Progenitor cell of endocrine pancreas (in vitro differentiated cells): ENCODE data around the gene LGR6. TPM values are rescaled to one million over a fixed set of nuclear protein-coding genes. Genes with fewer than 3 reads are reported as not detected.

ENCODE experiments used
- DNase-seq: peaks from one replicate; pipeline ENCODE4 v3.0.0; 2021; ENCODE audit warnings: low spot score; ENCODE audit not compliant: unreplicated experiment
- H3K27ac Mint-ChIP-seq: 2 replicates; pipeline ENCODE4 v1.8.0; 2021; ENCODE audit warnings: mild to moderate bottlenecking, moderate library complexity, mixed read lengths
- H3K27me3 Mint-ChIP-seq: 2 replicates; pipeline ENCODE4 v1.8.0; 2021; ENCODE audit warnings: mixed read lengths
- H3K36me3 Mint-ChIP-seq: 2 replicates; pipeline ENCODE4 v1.8.0; 2022; ENCODE audit warnings: mixed read lengths; ENCODE audit not compliant: insufficient read depth
- H3K4me1 Mint-ChIP-seq: 2 replicates; pipeline ENCODE4 v1.8.0; 2021; ENCODE audit warnings: low read depth, mixed read lengths
- H3K4me3 Mint-ChIP-seq: 2 replicates; pipeline ENCODE4 v1.8.0; 2021; ENCODE audit warnings: low read depth, mild to moderate bottlenecking, moderate library complexity, mixed read lengths
- H3K9me3 Mint-ChIP-seq: 2 replicates; pipeline ENCODE4 v1.8.0; 2021; ENCODE audit warnings: low read depth, mixed read lengths
- CTCF ChIP-seq: fragments of 200-600 bp; sonication (generic); IDR thresholded peaks from one replicate; pipeline ENCODE4 v1.5.0; 2021; ENCODE audit warnings: antibody characterized with exemption, mild to moderate bottlenecking; ENCODE audit not compliant: unreplicated experiment
- total RNA-seq: library from RNA; stranded (reverse); gene quantifications from 2 replicates; pipeline ENCODE4 v1.2.1, GENCODE V29; 2021

The LGR6 gene
- total RNA-seq, 1 donor from 2014 or later: 0.50 TPM

DNA sequence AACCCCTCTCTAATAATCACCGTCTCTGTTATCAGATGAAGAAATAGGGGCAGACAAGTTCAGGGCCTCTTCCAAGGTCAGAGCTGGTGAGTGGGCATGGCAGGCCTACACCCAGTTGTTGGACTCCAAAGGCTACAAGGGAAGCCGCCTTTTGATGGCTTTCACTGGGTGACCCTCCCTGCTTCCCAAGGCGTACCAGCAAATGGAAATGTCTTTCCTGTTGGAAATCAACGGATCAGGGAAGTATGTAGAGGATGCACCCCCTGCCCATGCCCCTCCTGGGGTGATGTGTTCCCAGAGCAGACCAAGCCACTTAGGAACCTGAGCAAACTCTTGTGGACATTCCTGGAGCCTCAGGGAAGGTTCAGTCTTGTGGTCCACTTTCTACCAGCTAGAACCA is 47.4 kb downstream of the LGR6 start:
- TF ChIP-seq CTCF: no peak
- Mint-ChIP-seq H3K36me3 (no peaks in the 10 kb centered on the region), H3K4me1 (peaks cover 3% of the 10 kb centered on the region), H3K4me3 (no peak overlapping the region), H3K27me3 (peaks cover 26% of the 10 kb centered on the region), H3K27ac (no peak overlapping the region), H3K9me3 (no peaks in the 10 kb centered on the region)
- no peak for DNase-seq

DNA sequence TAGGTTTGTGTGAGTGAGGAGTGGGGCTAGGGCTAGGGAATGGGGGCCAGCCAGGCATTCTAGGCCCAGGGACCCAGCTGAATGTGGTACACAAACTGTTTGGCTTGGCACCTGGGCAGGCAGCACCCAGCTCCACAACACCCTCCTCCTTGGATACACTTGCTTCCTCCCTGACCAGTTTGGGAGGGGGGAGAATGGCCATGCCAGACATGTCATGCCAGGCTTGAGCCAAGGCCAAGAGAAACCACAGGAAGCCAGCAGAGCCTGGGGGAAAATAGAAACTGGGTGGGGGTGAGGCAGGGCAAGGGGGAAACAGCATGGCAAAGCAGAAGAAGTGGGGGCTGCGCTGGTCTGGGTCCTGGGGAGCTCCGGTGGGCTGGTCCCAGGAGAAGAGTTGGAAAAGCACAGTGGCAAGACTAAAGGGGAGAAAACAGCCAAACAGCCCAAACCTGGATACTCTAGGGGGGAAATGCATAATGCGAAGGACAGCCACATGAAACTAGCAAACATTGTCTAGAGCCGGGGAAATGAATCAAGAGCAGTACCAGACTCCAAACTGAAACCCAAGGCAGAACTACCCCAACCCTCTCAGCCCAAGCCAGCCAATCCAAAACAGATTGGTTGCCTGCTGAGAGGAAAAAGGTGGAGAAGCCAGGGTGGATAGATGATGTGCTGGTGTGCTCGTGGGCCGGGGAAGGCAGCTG is 47.9 kb downstream of the LGR6 start:
- H3K9me3 Mint-ChIP-seq: no peaks in the 10 kb centered on the region
- H3K27me3 Mint-ChIP-seq: peaks cover 20% of the 10 kb centered on the region
- no peaks in the 10 kb centered on the region for H3K36me3 Mint-ChIP-seq
- peaks cover 1% of the 10 kb centered on the region for H3K4me1 Mint-ChIP-seq
- DNase-seq: no peak
- H3K27ac Mint-ChIP-seq: no peak overlapping the region
- no peak for TF ChIP-seq CTCF
- no peak overlapping the region for H3K4me3 Mint-ChIP-seq

- no peak for TF ChIP-seq CTCF
- Mint-ChIP-seq H3K27me3 (peaks cover 18% of the 10 kb centered on the region), H3K4me3 (no peak overlapping the region), H3K9me3 (no peaks in the 10 kb centered on the region), H3K36me3 (no peaks in the 10 kb centered on the region), H3K4me1 (peaks cover under 1% of the 10 kb centered on the region), H3K27ac (no peak overlapping the region)
- no peak for DNase-seq
These were observed 48.5 kb downstream of the LGR6 start for GRCh38 chr1:202242080-202242419.

DNA sequence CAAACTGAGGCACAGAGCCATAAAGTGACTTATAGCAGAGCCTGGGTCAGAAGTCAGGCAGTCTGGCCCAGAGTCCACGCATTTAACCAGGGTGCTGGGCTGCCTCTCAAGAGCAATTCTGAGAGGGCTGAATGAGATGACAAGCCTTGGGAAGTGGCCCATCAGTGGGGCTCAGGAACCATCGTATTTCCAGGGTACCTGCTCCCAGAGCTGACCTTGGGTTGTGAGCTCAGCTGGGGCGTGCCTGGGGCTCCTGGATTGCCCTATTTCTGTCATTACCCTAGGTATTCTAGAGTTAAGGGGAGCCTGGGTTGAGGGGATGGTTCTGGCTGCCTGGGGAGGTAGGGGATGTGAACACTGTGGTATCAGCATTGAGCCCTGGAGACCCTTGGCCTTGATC is 49.4 kb downstream of the LGR6 start:
- TF ChIP-seq CTCF: no peak
- H3K9me3 Mint-ChIP-seq: no peaks in the 10 kb centered on the region
- H3K27me3 Mint-ChIP-seq: peaks cover 25% of the 10 kb centered on the region
- H3K36me3 Mint-ChIP-seq: no peaks in the 10 kb centered on the region
- H3K4me3 Mint-ChIP-seq: no peak overlapping the region
- DNase-seq: no peak
- H3K27ac Mint-ChIP-seq: no peak overlapping the region
- no peaks in the 10 kb centered on the region for H3K4me1 Mint-ChIP-seq

GRCh38 chr1:202244841-202245261 is 51.3 kb downstream of the LGR6 start:
- no peak for DNase-seq
- H3K4me1 Mint-ChIP-seq: no peaks in the 10 kb centered on the region
- H3K36me3 Mint-ChIP-seq: no peaks in the 10 kb centered on the region
- no peak for TF ChIP-seq CTCF
- peaks cover 32% of the 10 kb centered on the region for H3K27me3 Mint-ChIP-seq
- no peak overlapping the region for H3K4me3 Mint-ChIP-seq
- H3K9me3 Mint-ChIP-seq: no peaks in the 10 kb centered on the region
- H3K27ac Mint-ChIP-seq: no peak overlapping the region
